K562 (cell line): Measurements from ENCODE around the gene ITSN1. TPM values are rescaled to one million over a fixed set of nuclear protein-coding genes. Genes with fewer than 3 reads are reported as not detected.
A peak's percentile ranks its signal among the peaks of the same experiment; 100 is the strongest.

Source experiments
- CREB1 ChIP-seq, 2 experiments: sonication (generic) in 1 of 2; formaldehyde crosslinking in 1 of 2; IDR thresholded peaks; 2 replicates each; pipeline versions ENCODE4 v1.6.1 to v1.8.0; 2012 to 2022; ENCODE audit warnings: inconsistent platforms in 1 of 2, mild to moderate bottlenecking in 1 of 2, missing genetic modification reagents in 1 of 2, moderate library complexity in 1 of 2
- E2F6 ChIP-seq, 2 experiments: IDR thresholded peaks; 2 replicates each; pipeline ENCODE4 v1.6.1; 2011; ENCODE audit warnings: borderline replicate concordance in 1 of 2, control low read depth in 1 of 2, low read depth in 1 of 2, low read length in 1 of 2, mild to moderate bottlenecking in 1 of 2, mixed read lengths in 1 of 2, moderate library complexity in 1 of 2; ENCODE audit not compliant: insufficient read depth in 1 of 2, insufficient read length in 1 of 2, poor library complexity in 1 of 2, severe bottlenecking in 1 of 2; ENCODE audit errors: extremely low read depth in 1 of 2
- E2F8 ChIP-seq: fragments of 450-650 bp; IDR thresholded peaks from 2 replicates; pipeline ENCODE4 v1.7.1; 2018; ENCODE audit warnings: mild to moderate bottlenecking, low read depth; ENCODE audit not compliant: partially characterized antibody
- FOXA3 ChIP-seq, 2 experiments: fragments of 450-650 bp in 1 of 2; sonication (generic) in 1 of 2; formaldehyde crosslinking; IDR thresholded peaks in 1 of 2; conservative IDR thresholded peaks in 1 of 2; 2 replicates each; pipeline versions ENCODE4 v1.4.0 to v1.8.0; 2020 to 2022; ENCODE audit warnings: mild to moderate bottlenecking in 2 of 2, missing genetic modification reagents in 1 of 2
- GTF2F1 ChIP-seq: IDR thresholded peaks from 2 replicates; pipeline ENCODE4 v1.6.1; 2011; ENCODE audit warnings: low read depth, low read length, improper control_type of control experiment
- HCFC1 ChIP-seq: IDR thresholded peaks from 2 replicates; pipeline ENCODE4 v1.6.1; 2012; ENCODE audit warnings: low read depth, low read length, improper control_type of control experiment
- MGA ChIP-seq: fragments of 450-650 bp; IDR thresholded peaks from 2 replicates; pipeline ENCODE4 v1.6.1; 2016; ENCODE audit warnings: mild to moderate bottlenecking, moderate library complexity
- NFYB ChIP-seq: IDR thresholded peaks from 2 replicates; pipeline ENCODE4 v1.6.1; 2011; ENCODE audit warnings: mild to moderate bottlenecking, moderate library complexity; ENCODE audit not compliant: insufficient read length; ENCODE audit errors: extremely low read depth
- PRMT5 ChIP-seq: sonication (generic); formaldehyde crosslinking; IDR thresholded peaks from 2 replicates; pipeline ENCODE4 v1.5.0; 2020; ENCODE audit warnings: missing genetic modification reagents
- RBM15 ChIP-seq: fragments of 200-400 bp; formaldehyde crosslinking; IDR thresholded peaks from 2 replicates; pipeline ENCODE4 v1.6.1; 2018; ENCODE audit warnings: mild to moderate bottlenecking, low read length, moderate library complexity; ENCODE audit not compliant: insufficient read depth
- polyA plus RNA-seq, 8 experiments: library from polyadenylated mRNA; depleted of rRNA in 4 of 8; stranded (reverse) in 5 of 8; unstranded in 3 of 8; fragments of >200 nt; fragmentation: Nextera tagmentation in 2 of 8; fragmentation: Illumina TruSeq in 1 of 8; extraction: Ambion mirVana in 2 of 8; extraction: Trizol in 1 of 8; gene quantifications; 2 replicates each; pipeline versions ENCODE4 v1.2.1 to v1.2.3, GENCODE V29; 2011 to 2014; ENCODE audit warnings: inconsistent platforms in 1 of 8, missing spikeins in 1 of 8
- total RNA-seq, 7 experiments: library from RNA; depleted of rRNA in 6 of 7; stranded (reverse); fragments of >200 nt in 6 of 7; fragmentation: Illumina TruSeq in 2 of 7; extraction: Trizol in 2 of 7; gene quantifications; 2 replicates each; pipeline versions ENCODE4 v1.2.1 to v1.2.3, GENCODE V29; 2011 to 2021; ENCODE audit warnings: low replicate concordance in 1 of 7

ITSN1 gene
- total and polyA plus RNA-seq, 9 of the 15 experiments (the other 6 are each of a cell fraction or from before 2014, with no cell fraction given), result 1.1 to 12.6 (median 4.8) TPM

GRCh38 chr21:33641352-33642026 is 812 bp upstream of the ITSN1 start, which contains the start of gene CRYZL1 (continued):
- TF ChIP-seq MGA (peak; percentile 73), PRMT5 (peak; percentile 75; the same call in 1 of the 2 replicates), E2F8 (peak; percentile 45), HCFC1 (peak; percentile 98), GTF2F1 (no peak), NFYB (peak; percentile 97), FOXA3 (CRISPR knock-in tag; conservative IDR thresholded peaks at IDR 0.05 in 1 of 2, IDR thresholded peaks at IDR 0.05 in 1 of 2) (peak in 1 of 2 experiments; percentile 84; a peak in 1 of 4 replicates), E2F6 (IDR thresholded peaks at IDR 0.05; ENCODE audit: borderline replicate concordance in 1 of 2, extremely low read depth in 1 of 2, insufficient read depth in 1 of 2, insufficient read length in 1 of 2, low read depth in 1 of 2, low read length in 1 of 2, poor library complexity in 1 of 2, severe bottlenecking in 1 of 2) (peak; percentile 20 to 52), CREB1 (IDR thresholded peaks at IDR 0.05) (peak; percentile 86), CREB1 (CRISPR knock-in tag; IDR thresholded peaks at IDR 0.05) (peak; percentile 92), RBM15 (no peak)
